NCI-H748 treated with DMSO at 0.1 percent for 48 hours (cell line): ENCODE data around the gene AHI1.

Experiments used
- DNase-seq: peaks from one replicate; lab custom pipeline; 2025; lab: John Stamatoyannopoulos, UW

AHI1 gene

GRCh38 chr6:135497412-135498184, at the start of gene AHI1:
Gene AHI1, minus strand, starts transcription at chr6:135497740. Its CDS starts 5,503 bp downstream, at chr6:135492237.
- peak; percentile 74 for DNase-seq

- no peak for DNase-seq
Observed at GRCh38 chr6:135546680-135547418, 49.3 kb upstream of the AHI1 start.

GRCh38 chr6:135546206-135546605, 48.7 kb upstream of the AHI1 start:
- DNase-seq: no peak

GRCh38 chr6:135540207-135540840, 42.8 kb upstream of the AHI1 start:
- DNase-seq: no peak

- no peak for DNase-seq
Observed at GRCh38 chr6:135537741-135538301, 40.3 kb upstream of the AHI1 start.

- DNase-seq: peak; percentile 46
Observed at GRCh38 chr6:135535989-135536414, 38.5 kb upstream of the AHI1 start.

- DNase-seq: no peak
Observed at GRCh38 chr6:135534773-135535380, 37.3 kb upstream of the AHI1 start.

- no peak for DNase-seq
Observed at GRCh38 chr6:135532559-135532958, 35.0 kb upstream of the AHI1 start.

- no peak for DNase-seq
Observed at GRCh38 chr6:135531954-135532490, 34.5 kb upstream of the AHI1 start.

- DNase-seq: no peak
Observed at GRCh38 chr6:135530113-135530512, 32.6 kb upstream of the AHI1 start.

- no peak for DNase-seq
Observed at GRCh38 chr6:135527960-135528249, 30.4 kb upstream of the AHI1 start.

- no peak for DNase-seq
Observed at GRCh38 chr6:135527116-135527959, 29.8 kb upstream of the AHI1 start.

GRCh38 chr6:135525594-135525993, 28.1 kb upstream of the AHI1 start:
- no peak for DNase-seq

GRCh38 chr6:135522965-135523692, 25.6 kb upstream of the AHI1 start:
- DNase-seq: peak; percentile 18

GRCh38 chr6:135521431-135521830, 23.9 kb upstream of the AHI1 start:
- DNase-seq: no peak

- DNase-seq: no peak
Observed at GRCh38 chr6:135520781-135521180, 23.2 kb upstream of the AHI1 start.

GRCh38 chr6:135519348-135519747, 21.8 kb upstream of the AHI1 start:
- no peak for DNase-seq

- DNase-seq: no peak
Observed at GRCh38 chr6:135517527-135517926, 20.0 kb upstream of the AHI1 start.

- no peak for DNase-seq
Observed at GRCh38 chr6:135514706-135515105, 17.2 kb upstream of the AHI1 start.

- peak; percentile 55 for DNase-seq
Observed at GRCh38 chr6:135506270-135506997, 8.9 kb upstream of the AHI1 start.
